ENCODE data around the gene LRRFIP1.

The LRRFIP1 gene

DNA sequence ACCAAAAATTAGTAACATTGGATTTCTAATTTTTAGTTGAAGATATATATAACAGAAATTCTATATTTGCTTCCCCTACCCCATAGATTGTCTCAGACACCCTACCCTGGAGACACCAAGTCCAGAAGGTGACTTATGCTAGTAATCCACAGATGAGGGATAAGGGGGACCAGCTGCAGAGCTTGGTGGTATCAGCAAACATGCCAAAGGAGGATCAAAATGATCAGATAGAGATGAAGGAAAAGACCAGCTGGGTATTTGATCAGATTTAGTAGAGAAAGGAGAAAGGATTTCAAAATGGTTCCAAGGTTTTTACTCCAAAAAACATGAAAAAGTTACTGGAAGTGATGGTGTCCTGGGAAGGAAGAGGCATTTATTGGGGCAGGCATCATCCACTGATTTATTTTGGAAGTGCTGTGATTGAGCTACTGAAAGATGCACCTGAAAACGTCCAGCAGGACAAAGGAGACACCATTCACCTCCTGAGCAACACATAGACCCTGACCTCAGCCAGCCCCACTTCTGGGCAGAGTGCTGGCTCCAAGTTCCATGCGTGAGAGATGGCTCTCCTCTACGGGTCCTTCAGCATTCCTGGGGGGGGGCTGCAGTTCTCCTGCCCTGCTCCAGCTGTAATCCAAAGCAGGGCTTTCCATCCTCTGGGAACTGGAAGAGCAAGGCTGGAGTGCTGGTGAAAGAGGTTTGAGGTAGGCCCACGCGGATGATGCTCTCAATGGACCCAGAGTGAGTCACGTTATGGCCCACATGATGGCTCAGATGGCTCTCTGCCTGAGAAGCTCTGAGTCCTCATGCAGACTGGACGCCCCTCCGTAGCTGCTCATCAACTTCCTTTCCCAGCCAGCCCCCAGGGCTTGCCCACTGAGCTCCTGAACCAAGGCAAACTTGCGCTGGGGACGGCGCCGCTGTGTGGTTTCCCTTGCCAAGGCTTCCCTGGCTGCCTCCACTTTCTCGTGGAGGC, 3.7 kb upstream of the LRRFIP1 start:
- no peak for DNase-seq

DNA sequence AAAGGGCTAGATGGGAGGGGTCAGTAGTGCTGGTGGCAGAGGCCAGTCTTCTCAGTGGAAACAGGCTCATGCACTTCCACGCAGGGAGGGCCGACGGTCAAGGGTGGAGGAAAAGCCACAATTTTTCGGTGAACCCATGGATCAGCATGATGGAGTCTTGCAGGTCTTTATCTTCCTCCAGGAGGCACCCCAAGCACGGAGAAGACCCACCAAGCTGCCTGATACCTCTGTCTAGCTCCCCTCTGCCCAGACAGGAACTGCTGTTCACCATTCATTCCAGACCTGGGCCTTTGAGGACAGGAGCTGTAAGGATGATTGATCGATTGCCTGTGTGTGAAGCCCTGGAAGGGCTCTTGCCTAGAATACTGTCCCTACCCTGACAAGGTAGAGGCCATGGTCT, 2.8 kb upstream of the LRRFIP1 start:
- DNase-seq = no peak

DNA sequence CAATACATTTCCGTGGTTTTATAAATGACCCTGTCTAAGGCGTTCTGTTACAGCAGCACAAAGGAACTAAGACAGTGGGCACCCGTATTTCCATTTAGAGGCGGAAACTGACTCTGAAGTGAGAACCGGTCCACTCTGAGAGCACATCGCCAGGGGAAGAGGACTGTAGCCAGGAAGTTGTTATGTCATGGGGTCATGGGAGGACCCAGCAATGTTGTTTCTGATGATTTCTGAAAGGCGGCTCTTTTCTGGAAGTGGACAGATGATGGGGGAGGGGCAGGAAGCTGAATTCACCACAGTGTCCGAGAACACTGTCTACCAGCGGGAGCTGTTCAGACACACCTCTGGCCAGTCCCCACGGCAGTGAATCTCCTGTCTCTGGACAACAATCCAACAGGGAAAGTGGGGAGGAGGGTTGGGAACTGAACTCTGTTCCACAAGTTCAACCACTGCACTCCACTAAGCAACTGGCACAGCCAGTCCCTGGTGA, 2.1 kb upstream of the LRRFIP1 start:
- no peak for DNase-seq

DNA sequence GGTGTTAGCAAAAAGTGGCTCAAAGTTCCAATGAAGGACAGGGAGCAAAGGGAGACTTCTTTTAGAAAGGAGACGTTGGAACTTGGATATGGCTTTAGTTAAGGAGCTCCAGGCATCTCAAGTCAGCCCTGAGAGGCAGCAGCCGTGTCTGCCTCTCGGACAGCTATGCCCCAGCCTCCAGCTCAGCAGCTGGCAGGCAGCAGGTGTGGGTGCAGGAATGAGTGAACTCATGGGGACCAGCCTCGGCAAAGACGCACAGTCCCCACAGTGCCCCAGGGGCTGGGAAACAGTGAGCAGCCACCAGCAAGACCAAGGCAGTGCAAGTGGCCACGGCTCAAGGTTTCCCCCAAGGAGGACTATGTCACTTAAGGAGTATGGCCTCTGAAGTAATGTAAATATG, 1.6 kb upstream of the LRRFIP1 start:
- DNase-seq = no peak

DNA sequence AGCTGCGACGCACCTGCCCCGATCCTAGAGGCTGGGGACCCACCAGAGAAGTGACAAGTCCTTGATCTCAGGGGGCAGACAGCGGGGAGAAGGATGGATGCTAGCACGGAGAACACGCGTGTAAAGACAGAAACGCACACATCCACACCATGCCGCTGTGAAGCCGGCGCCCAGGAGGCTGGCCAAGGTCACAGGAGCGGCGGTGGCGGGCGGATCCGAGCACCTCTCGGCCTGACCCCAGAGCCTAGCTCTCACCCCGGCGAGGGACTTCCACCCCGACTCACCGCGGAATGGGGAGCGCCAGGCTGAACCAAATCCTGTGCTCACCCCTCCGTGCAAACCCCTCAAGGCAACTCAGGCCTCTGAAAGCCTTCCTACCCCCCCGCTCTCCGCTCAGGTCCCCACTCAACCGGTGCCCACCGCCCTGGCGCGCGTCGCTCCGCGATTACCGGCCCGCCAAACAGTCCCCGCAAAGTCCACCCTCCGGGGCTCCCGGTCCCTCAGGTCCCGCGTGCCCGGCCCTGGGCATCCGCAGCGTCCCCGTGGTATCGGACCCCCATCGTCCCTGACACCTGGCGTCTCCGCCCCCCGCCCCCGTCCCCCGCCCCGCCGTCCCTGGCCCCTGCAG, 460 bp upstream of the LRRFIP1 start:
- no peak for DNase-seq

DNA sequence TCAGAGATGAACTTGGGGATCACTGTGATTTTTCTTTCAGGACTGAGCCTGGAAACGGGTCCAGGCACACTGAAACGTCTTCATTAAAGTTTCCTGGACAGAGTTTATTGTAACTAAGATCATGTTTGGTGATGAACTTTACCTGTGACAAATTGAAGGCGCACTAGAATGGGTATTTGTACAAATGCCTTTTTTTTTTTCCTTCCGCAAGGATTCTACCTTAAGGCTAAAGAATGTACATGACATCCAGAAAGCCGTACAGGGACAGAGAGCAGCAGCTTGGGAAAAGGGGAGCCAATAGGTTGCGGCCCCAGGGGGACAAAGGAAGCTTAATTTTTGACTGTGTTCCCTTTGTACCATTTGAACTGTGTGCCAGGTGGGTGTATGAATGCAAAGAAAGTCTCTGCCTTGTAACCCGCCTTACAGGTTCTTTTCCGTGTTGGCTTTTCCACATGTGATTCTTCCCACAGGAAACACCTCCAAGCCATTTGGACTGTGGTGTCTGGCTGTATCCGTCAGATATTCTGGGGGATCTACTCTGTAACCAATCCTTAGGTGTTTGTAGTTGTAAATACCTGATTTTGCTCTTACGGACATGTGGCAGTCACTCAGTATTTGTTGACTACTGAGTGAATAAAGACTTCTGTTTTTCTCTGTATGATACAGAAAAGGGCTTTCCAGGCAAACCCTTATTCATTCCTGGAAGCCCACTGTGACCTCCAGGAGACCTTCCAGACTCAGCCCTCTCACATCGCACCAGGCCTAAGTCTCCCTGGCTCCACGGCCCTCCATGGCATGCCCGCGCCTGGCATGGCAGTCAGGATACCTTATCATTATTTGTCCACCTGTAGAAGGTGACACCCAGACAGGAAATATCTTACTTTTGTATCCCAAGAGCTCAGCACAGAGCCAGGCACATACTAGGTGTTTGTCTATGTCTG, 1.1 kb downstream of the LRRFIP1 start:
- no peak for DNase-seq

DNA sequence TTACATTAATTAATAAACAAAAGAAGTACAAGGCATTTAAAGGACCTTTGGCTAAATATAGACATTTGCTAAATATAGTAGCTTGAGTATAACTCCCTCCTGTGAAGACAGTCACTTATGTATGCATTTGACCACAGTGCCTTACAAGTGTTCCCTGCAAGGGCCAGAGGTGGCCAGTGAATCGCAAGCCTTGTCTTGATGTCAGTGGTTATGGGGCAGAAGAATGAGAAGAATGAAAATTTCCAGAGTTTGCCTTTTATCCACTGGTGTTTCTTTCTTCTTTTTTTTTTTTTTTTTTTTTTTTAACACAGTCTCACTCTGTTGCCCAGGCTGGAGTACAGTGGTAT, 1.8 kb downstream of the LRRFIP1 start:
- DNase-seq = no peak

DNA sequence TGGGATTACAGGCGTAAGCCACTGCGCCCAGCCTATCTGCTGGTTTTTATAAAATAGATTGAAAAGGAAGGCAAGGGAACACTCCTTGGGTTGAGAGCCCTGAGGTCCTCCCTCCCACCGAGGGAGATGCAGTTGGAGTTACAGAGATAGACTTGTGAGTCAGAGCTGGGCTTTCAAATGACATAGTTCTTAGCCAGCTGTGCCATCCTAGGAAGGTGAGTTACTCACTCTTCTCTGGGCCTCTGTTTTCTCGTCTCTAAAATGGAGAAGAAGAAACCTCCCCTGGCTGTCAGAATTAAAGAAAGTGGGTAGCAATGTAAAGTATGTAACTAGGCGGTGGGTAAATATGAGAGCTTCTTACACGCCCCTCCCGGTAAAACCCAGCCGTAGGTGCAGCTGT, 2.4 kb downstream of the LRRFIP1 start:
- no peak for DNase-seq

DNA sequence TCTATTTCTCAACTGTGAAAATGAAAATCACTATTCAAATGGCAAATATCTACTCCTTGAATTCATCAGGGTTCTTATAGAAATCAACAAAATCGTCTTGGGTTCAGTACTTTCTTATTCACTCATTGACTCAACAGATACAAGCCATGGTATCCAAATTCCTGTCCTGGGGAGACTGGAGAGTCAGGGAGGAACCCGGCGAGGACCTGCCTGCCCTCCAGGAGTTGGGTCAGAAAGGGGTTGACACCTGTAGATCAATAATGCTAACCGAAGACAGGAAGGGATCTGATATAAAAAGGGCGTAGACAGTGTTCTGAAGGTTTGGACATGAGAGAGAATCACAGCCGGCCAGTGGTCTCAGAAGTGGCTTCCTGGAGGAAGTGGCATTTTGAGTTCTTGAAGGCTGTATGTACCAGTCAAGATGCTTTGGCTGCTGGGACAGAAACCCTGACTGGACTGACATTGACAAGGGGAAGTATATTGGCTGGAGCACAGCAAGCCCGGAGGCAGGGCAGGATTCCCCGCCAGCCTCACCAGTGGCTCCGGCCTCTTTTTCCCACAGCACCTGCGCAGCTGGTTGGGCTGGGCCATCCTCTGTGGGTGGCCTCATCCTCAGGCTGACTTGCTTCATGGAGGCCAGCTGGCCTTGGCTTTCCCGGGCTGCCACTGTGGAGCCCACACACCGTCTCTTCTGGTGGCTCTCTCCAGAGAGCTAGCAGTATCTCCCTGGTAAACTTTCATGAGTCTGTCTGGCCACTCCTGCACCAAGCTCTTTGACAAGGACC, 3.0 kb downstream of the LRRFIP1 start:
- DNase-seq = no peak

DNA sequence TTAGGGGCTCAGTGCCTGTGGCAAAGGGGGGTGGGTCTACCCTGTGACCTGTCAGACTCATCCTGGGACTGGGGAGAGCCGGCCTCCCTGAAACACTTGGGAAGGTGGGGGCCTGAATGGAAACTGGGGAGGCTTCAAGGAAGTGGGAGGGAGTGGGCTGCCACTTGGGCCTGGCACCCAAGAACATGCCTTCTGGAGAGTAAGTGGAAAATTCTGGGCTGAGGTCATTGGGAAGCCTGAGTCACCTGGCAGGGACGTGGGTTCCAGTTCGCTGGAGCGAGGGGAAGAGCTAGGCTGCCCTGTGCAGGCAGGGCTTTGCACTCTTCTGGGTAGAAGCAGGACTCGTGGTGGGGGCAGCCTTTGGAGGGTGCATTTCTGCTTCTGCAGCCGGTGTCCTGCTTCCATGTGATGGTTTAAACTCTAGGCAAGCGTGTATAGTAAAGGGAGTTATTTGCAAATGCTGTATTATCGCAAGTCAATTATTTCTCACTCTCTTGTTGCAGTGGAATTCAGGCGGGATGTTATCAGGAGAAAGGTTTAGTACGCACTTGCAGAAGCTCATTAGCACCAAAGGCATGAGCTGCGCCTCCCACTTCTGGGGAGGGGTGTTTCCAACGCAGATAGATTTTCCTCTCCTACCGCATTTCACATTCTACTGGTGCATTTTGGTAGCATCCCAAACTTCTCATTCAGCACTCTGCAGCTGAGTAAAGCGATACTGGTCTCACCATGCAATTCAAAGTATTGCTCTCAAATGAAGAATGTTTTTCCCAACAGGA, 3.8 kb downstream of the LRRFIP1 start:
- no peak for DNase-seq

DNA sequence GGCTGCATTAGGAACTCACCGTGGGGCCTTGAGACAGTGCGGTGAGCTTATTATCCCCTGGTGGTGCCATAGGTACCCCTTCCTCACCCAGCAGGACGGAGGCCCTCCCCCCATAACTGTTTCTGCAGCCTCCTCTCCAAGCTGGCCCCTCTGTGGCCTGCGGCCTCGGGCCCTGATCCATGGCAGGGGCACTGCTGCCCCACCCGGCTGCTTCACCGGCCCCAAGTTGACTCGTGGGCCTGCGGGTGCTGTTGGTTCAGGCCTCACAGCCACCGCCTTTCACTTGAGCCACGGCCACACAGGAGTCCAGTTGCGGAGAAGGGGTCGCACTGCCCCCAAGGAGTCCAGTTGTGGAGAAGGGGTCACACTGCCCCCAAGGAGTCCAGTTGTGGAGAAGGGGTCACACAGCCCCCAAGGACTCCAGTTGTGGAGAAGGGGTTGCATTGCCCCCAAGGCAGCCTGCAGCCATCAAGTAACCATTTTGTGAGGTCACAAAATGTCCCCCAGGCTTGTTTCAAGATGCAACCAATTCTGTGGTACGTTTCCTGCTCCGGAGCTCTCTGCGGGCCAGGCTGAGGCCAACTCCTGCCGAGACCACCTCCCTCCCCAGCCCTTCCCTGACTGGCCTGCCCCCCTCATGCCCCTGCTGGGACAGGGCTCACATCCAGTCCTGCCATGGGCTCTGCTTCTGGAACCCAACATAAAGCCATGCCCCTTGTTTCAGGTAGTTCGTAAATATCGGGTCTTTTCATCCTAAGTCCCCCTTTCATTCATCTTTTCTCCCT, 4.6 kb downstream of the LRRFIP1 start:
- DNase-seq = no peak

DNA sequence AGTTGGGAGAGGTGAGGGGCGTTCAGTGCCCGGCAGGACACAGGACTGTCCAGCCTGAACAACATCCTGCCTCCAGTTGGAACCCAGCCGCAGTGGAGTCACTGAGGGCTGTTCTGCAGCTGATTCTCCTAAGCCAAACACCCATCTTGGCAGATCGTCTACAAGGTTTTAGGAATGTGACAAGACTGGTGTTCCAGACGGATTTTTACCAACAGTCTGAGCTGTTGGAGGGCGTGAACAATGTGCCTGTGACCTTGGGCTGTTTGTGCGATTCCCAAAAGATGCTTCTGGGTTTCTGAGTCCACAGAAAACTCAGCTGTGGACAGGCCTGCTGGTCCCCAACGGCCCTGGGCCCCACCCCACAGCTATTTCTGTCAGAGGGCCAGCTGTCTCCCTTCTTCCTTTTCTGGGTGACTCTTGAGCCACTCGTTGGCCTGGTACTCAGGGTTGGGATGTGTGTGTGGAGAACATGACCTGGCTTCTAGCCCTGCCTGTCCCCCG, 5.7 kb downstream of the LRRFIP1 start:
- no peak for DNase-seq

DNA sequence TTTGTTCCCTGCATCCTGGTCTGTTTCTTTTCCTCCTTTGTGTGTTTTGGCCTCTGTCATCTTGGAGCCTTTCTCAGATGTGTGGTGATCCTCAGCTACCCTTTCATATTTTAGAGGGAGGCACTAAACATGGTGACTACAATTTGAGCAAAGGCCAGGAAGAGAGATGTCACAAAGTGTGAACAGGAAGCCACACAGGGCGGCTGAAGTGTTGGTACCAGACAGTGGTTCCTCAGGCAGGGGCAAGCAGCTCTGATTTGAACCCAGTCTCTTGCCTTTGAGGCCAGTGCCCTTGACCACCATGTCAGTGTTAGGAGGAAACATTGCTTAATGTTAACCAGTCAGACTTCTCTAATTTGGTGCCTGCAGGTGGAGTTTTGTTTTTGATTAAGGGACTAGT, 9.2 kb downstream of the LRRFIP1 start:
- no peak for DNase-seq

DNA sequence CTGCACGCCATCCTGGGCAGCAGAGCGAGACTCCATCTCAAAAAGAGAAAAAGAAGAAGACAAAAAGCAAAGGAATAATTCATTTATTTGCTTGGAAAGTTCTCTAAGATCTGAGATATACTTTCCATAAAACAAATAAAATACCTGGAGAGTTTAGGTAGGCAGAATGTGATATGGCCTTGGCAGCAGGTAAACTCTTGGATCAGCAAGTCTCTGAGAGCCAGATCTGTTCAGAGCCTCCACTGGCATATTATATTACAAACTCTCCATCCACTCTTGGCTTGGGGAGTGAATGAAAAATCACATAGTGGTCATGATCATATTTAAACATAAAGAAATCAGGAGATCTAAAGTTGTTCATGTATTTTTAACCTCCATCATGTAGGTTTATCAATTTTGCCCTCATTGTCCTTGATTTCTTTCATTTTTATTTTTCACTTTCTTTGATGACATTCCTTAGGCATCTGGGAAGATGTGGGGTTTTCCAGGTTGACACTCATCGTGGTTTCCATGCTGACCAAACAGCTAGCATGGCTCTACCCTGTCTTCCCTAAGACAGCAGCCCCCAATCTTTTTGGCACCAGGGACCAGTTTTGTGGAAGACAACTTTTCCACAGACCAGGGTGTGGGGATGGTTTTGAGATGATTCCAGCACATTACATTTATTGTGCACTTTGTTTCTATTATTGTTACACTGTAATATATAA, 10.2 kb downstream of the LRRFIP1 start:
- no peak for DNase-seq

DNA sequence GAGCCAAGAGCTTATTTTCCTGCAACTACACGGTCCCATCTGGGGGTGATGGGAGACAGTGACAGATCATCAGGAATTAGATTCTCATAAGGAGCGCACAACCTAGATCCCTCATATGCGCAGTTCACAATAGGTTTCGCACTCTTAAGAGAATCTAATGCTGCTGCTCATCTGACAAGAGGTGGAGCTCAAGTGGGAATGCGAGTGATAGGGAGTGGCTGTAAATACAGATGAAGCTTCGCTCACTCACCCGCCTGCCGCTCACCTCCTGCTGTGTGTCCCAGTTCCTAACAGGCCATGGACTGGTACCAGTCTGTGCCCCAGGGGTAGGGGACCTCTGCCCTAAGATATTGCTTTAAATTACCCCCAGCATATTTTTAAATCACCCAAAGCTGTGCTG, 10.8 kb downstream of the LRRFIP1 start:
- no peak for DNase-seq

DNA sequence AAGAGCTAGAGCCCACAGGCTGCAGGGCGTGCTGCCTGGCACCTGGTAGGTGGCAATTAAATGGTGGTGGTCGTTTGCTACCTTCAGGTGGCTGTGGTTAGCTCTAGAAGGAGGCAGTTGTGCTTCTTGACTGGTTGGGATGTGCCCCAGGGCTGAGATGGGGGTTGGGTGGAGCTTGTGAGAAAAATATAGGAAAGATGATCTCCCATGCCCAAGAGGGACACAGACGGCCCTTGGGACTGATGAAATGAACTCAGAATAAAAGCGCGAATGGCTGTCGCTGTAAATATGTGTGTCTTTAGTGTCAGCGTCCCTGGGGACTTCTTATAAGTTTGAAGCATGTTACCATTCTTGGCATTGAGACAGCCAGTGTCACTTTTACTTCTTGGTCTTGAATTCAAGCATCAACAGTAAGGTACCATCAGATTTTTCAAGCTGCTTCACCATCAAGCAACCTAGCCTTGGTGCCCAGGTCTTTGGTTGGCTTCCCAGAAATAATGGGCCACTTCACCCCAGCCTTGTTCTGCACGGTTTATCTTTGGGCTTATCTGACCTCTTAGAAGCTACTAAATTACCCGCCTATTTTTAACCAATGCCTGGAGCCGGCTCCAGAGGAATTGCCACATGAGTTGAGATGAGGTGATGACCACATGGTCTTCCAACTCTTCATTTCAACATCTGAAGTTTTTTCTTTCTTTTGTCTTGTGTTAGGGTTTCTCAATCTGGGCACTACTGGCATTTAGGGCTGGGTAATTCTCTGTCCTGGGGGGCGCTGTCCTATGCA, 11.9 kb downstream of the LRRFIP1 start:
- no peak for DNase-seq

DNA sequence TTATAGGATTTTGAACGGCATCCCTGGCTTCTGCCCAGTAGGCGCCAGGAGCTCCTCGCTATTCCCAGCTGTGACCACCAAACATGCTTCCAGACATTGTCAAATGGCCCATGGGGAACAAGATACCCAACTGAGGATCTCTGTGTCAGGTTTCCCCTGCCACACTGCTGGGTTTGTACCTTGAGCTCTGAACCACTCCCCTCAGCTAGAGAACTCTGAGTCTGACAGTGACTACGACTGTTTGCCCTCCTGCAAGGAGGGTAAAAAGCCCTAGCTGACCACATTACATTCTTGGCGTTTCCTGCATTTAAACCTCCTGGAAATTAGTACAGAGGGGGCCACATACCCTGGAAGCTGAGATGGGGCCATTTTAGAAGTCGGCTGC, 12.4 kb downstream of the LRRFIP1 start:
- DNase-seq = no peak

DNA sequence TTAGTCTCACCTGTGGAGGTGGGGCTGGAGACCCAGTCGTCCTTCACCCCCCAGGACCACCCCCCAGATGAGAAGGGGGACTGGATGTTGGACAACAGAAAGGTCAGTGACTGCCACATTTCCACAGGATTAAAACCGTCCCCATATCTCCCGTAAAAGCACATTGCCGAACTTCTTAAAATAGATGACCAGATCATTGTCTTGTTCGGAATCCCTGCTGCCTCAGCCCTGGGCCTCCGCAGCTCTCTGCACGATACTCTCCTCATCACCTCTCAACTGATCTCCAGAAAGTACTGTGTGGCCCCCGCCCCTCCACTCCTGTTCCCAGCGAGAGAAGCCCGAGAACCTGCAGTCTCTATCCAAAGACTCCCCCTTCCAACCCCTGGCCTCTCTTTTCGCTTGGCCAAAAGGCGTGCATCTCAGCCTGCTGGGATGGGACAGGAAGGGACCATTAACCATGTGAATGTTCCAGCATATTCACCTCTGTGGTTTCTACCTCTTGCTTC, 13.2 kb downstream of the LRRFIP1 start:
- DNase-seq = no peak

All from NCI-H446 treated with DMSO at 0.1 percent for 48 hours (cell line).